CD14-positive monocyte (primary cell): ENCODE measurements around the gene FAM89A. TPM values are rescaled to one million over a fixed set of nuclear protein-coding genes. Genes with fewer than 3 reads are reported as not detected.

ENCODE experiments used
- DNase-seq, 3 donors: peaks; one replicate each; pipeline ENCODE4 v3.0.0-alpha.2; 2011 to 2022
- H2AFZ ChIP-seq: 2 replicates; pipeline ENCODE4 v1.6.0; 2012; ENCODE audit warnings: mild to moderate bottlenecking, low read depth, low read length, inconsistent platforms; ENCODE audit not compliant: insufficient read depth, poor library complexity, severe bottlenecking
- H3K27ac ChIP-seq, 2 donors: 1 replicate in 1 of 2; 2 replicates in 1 of 2; pipeline ENCODE4 v1.5.1; 2012 to 2013; ENCODE audit warnings: low read length in 2 of 2, control low read depth in 1 of 2, inconsistent platforms in 1 of 2, low read depth in 1 of 2, mild to moderate bottlenecking in 1 of 2
- H3K27me3 ChIP-seq, 2 donors: one replicate each; pipeline versions ENCODE4 v1.6.0 to v1.6.1; 2011 to 2013; ENCODE audit warnings: low read length in 2 of 2; ENCODE audit not compliant: control insufficient read depth in 2 of 2, insufficient read depth in 2 of 2
- H3K36me3 ChIP-seq, 2 donors: replicated peaks in 1 of 2; 1 replicate in 1 of 2; 2 replicates in 1 of 2; pipeline versions ENCODE4 v1.5.1 to v1.6.1; 2012 to 2013; ENCODE audit warnings: low read length in 2 of 2, control low read depth in 1 of 2, inconsistent platforms in 1 of 2, mild to moderate bottlenecking in 1 of 2; ENCODE audit not compliant: insufficient read depth in 2 of 2, control insufficient read depth in 1 of 2
- H3K4me1 ChIP-seq, 2 donors: 1 replicate in 1 of 2; 2 replicates in 1 of 2; pipeline versions ENCODE4 v1.5.1 to v1.6.1; 2012 to 2013; ENCODE audit warnings: low read length in 2 of 2, control low read depth in 1 of 2, inconsistent platforms in 1 of 2, mild to moderate bottlenecking in 1 of 2, moderate library complexity in 1 of 2; ENCODE audit not compliant: insufficient read depth in 2 of 2, control insufficient read depth in 1 of 2
- H3K4me2 ChIP-seq: replicated peaks from 2 replicates; pipeline ENCODE3; 2012; ENCODE audit warnings: low read length, moderate library complexity, mild to moderate bottlenecking; ENCODE audit not compliant: poor library complexity, severe bottlenecking; ENCODE audit errors: extremely low read depth
- H3K4me3 ChIP-seq, 3 experiments: fragments of 200-600 bp in 1 of 3; sonication (generic) in 1 of 3; replicated peaks in 1 of 3; 1 replicate in 2 of 3; 2 replicates in 1 of 3; pipeline ENCODE4 v1.5.1; 2011 to 2013; ENCODE audit warnings: low read length in 3 of 3, mild to moderate bottlenecking in 3 of 3, control low read depth in 2 of 3, low read depth in 2 of 3, inconsistent platforms in 1 of 3, moderate library complexity in 1 of 3
- H3K79me2 ChIP-seq: 2 replicates; pipeline ENCODE4 v1.6.0; 2012; ENCODE audit warnings: mild to moderate bottlenecking, control low read depth, inconsistent platforms, low read length, moderate library complexity; ENCODE audit not compliant: insufficient read depth
- H3K9ac ChIP-seq: 2 replicates; pipeline ENCODE4 v1.6.0; 2017; ENCODE audit warnings: low read length, mild to moderate bottlenecking; ENCODE audit not compliant: insufficient read depth, poor library complexity, severe bottlenecking
- H3K9me3 ChIP-seq, 2 donors: replicated peaks in 1 of 2; 1 replicate in 1 of 2; 2 replicates in 1 of 2; pipeline versions ENCODE4 v1.5.1 to v1.6.1; 2012 to 2013; ENCODE audit warnings: low read length in 2 of 2, control low read depth in 1 of 2; ENCODE audit not compliant: control insufficient read depth in 1 of 2, insufficient read depth in 1 of 2
- H4K20me1 ChIP-seq: 2 replicates; pipeline ENCODE4 v1.6.0; 2012; ENCODE audit warnings: mild to moderate bottlenecking, low read length, control low read depth, moderate library complexity; ENCODE audit not compliant: insufficient read depth
- H3K27ac Mint-ChIP-seq, 7 donors: one replicate each; pipeline ENCODE4 v1.8.0; 2020; ENCODE audit warnings: mild to moderate bottlenecking in 7 of 7, mixed read lengths in 7 of 7, moderate library complexity in 6 of 7, inconsistent platforms in 2 of 7
- H3K27me3 Mint-ChIP-seq, 3 donors: one replicate each; pipeline ENCODE4 v1.8.0; 2021 to 2022; ENCODE audit warnings: low read depth in 3 of 3, mild to moderate bottlenecking in 3 of 3, mixed read lengths in 3 of 3, moderate library complexity in 3 of 3, inconsistent platforms in 1 of 3
- H3K36me3 Mint-ChIP-seq, 2 donors: one replicate each; pipeline ENCODE4 v1.8.0; 2020; ENCODE audit warnings: mixed read lengths in 2 of 2, inconsistent platforms in 1 of 2, mild to moderate bottlenecking in 1 of 2
- H3K4me1 Mint-ChIP-seq: one replicate; pipeline ENCODE4 v1.8.0; 2020; ENCODE audit warnings: mild to moderate bottlenecking, mixed read lengths
- H3K4me3 Mint-ChIP-seq, 2 donors: one replicate each; pipeline ENCODE4 v1.8.0; 2020; ENCODE audit warnings: mild to moderate bottlenecking in 2 of 2, mixed read lengths in 2 of 2, moderate library complexity in 1 of 2
- H3K9me3 Mint-ChIP-seq, 7 donors: one replicate each; pipeline ENCODE4 v1.8.0; 2020 to 2022; ENCODE audit warnings: mixed read lengths in 7 of 7, mild to moderate bottlenecking in 6 of 7, moderate library complexity in 6 of 7, inconsistent platforms in 2 of 7
- WGBS: methylation state at CpG from one replicate; pipeline ENCODE4 v1.1.5; 2013; ENCODE audit warnings: missing lambda C conversion rate; ENCODE audit not compliant: insufficient coverage; 5-methylcytosine and 5-hydroxymethylcytosine counted together
- intact Hi-C, 2 donors: fragments of 100-400 bp; cut with micrococcal nuclease; formaldehyde crosslinking; loops; one replicate each; pipeline versions ENCODE4 v1.15.0 to v1.15.1; 2023
- polyA plus RNA-seq, 3 donors: library from polyadenylated mRNA; depleted of rRNA in 1 of 3; unstranded in 2 of 3; stranded (reverse) in 1 of 3; fragments of 300-500 nt in 2 of 3; fragments of >200 nt in 1 of 3; fragmentation: Illumina TruSeq in 2 of 3; gene quantifications; 1 replicate in 2 of 3; 2 replicates in 1 of 3; pipeline ENCODE4 v1.2.3, GENCODE V29; 2012 to 2021
- TF ChIP-seq, protein P1 (sequence below): fragments of 200-600 bp; IDR thresholded peaks from one replicate; pipeline ENCODE4 v1.8.0; 2022; ENCODE audit warnings: antibody characterized with exemption, mild to moderate bottlenecking

Gene FAM89A
- polyA plus RNA-seq, 3 donors, result 2.0 to 11.7 (median 4.4) TPM

DNA sequence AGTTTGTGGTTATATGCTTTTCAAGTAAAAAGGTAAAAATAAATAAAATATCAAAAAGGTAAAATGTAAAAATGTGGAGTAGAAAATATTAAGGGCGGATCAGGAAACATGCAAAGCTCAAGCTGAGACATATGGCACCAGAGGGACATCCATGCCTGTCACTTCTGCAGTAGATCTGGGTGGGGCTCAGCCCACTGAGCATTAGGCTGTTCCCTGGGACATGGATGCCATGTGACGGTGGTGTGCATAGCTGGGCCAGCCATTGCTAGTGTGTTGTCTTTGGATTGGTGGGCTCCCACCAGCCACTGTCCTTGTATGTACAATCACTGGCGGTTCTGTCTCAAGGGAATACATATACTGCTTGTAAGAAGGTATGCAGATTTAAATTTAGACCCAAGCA is 64.4 kb downstream of the FAM89A start:
- intact Hi-C loops, result loop anchor here (5.0 to 10.0 kb wide), 4 partner anchors 58 to 362 kb away; partner anchors contain the start of genes C1orf198 (in 1 of the 2), EXOC8 (in 1 of the 2), FAM89A (in 1 of the 2) and SPRTN (in 1 of the 2)
- H3K36me3 Mint-ChIP-seq, result peaks cover 20 to 25% of the 10 kb centered on the region in 2 donors
- Histone ChIP-seq H3K79me2 (peaks cover 66% of the 10 kb centered on the region), H3K4me1 (peaks cover 53 to 56% of the 10 kb centered on the region in 2 donors), H4K20me1 (peaks cover 8% of the 10 kb centered on the region), H2AFZ (no peak overlapping the region), H3K27me3 (no peaks in the 10 kb centered on the region), H3K4me3 (no peak overlapping the region), H3K36me3 (peaks cover 0 to 10% of the 10 kb centered on the region in 2 donors), H3K4me2 (no peak overlapping the region), H3K9ac (no peak overlapping the region), H3K9me3 (no peaks in the 10 kb centered on the region), H3K27ac (no peak overlapping the region)
- WGBS, result 86% methylated on average over 3 of the region's 3 CpGs
- peaks cover 0 to 2% (median 0%) of the 10 kb centered on the region in 7 donors for H3K9me3 Mint-ChIP-seq
- no peak for DNase-seq
- H3K27me3 Mint-ChIP-seq, result peaks cover 0 to 2% (median 0%) of the 10 kb centered on the region in 3 donors
- H3K27ac Mint-ChIP-seq, result peak overlapping the region in 2 of 7 donors; percentile 1 to 13
- peaks cover 44% of the 10 kb centered on the region for H3K4me1 Mint-ChIP-seq
- TF ChIP-seq, protein P1, sequence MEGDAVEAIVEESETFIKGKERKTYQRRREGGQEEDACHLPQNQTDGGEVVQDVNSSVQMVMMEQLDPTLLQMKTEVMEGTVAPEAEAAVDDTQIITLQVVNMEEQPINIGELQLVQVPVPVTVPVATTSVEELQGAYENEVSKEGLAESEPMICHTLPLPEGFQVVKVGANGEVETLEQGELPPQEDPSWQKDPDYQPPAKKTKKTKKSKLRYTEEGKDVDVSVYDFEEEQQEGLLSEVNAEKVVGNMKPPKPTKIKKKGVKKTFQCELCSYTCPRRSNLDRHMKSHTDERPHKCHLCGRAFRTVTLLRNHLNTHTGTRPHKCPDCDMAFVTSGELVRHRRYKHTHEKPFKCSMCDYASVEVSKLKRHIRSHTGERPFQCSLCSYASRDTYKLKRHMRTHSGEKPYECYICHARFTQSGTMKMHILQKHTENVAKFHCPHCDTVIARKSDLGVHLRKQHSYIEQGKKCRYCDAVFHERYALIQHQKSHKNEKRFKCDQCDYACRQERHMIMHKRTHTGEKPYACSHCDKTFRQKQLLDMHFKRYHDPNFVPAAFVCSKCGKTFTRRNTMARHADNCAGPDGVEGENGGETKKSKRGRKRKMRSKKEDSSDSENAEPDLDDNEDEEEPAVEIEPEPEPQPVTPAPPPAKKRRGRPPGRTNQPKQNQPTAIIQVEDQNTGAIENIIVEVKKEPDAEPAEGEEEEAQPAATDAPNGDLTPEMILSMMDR, result no peak
- H3K4me3 Mint-ChIP-seq, result no peak overlapping the region

DNA sequence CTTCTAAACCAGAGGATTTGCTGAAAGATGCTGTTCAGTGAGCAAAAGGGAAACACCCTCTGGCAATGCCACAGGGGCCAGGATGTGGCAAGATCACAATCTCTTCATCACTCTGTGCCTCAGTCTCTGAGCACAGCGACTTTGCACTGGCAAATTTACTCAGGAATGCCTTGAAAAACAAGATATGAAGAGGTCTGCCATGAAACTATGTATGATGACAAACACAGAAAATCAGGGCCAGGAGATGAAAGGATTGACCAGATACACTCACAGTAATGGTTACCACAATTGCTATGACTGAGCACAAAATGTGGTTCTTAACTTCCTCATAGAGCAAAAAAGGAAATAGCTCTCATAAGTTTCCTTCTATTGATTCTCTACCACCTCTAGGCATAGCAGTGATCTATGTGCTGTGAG is 67.2 kb downstream of the FAM89A start:
- peak overlapping the region in 1 of 3 experiments; percentile 56 for H3K4me3 ChIP-seq
- intact Hi-C loops, result loop anchor here in 1 of 2 donors (10.0 kb wide), 1 partner anchor 72 kb away; the partner anchor contains the start of gene FAM89A
- TF ChIP-seq, protein P1, result no peak
- peaks cover 32 to 40% of the 10 kb centered on the region in 2 donors for H3K36me3 Mint-ChIP-seq
- H3K27ac ChIP-seq, result peak overlapping the region; percentile 34 to 85
- H3K9ac ChIP-seq, result no peak overlapping the region
- DNase-seq, result peak; percentile 60 to 85 (median 76)
- no CpG with 5 or more reads among the region's 1 CpG for WGBS
- H3K9me3 ChIP-seq, result no peaks in the 10 kb centered on the region
- peak overlapping the region; percentile 52 to 64 for H3K4me3 Mint-ChIP-seq
- H4K20me1 ChIP-seq, result peaks cover 32% of the 10 kb centered on the region
- H3K4me1 Mint-ChIP-seq, result peaks cover 54% of the 10 kb centered on the region
- peaks cover 0 to 2% (median 0%) of the 10 kb centered on the region in 3 donors for H3K27me3 Mint-ChIP-seq
- peaks cover 39 to 49% of the 10 kb centered on the region in 2 donors for H3K4me1 ChIP-seq
- H3K9me3 Mint-ChIP-seq, result peaks cover 0 to 2% (median 0%) of the 10 kb centered on the region in 7 donors
- H2AFZ ChIP-seq, result peak overlapping the region; percentile 64
- H3K36me3 ChIP-seq, result peaks cover 0 to 21% of the 10 kb centered on the region in 2 donors
- peak overlapping the region; percentile 79 to 96 (median 93) for H3K27ac Mint-ChIP-seq
- no peaks in the 10 kb centered on the region for H3K27me3 ChIP-seq
- peak overlapping the region; percentile 61 for H3K4me2 ChIP-seq
- peaks cover 63% of the 10 kb centered on the region for H3K79me2 ChIP-seq
